Myocyte (in vitro differentiated cells): ENCODE data around the gene FCER1A. TPM values are rescaled to one million over a fixed set of nuclear protein-coding genes. Genes with fewer than 3 reads are reported as not detected.

ENCODE experiments used
- DNase-seq: peaks from one replicate; pipeline ENCODE4 v3.0.0-alpha.2; 2012; ENCODE audit warnings: low read depth
- polyA plus RNA-seq: library from polyadenylated mRNA; unstranded; fragments of >200 nt; gene quantifications from one replicate; pipeline ENCODE4 v1.2.1, GENCODE V29; 2012; ENCODE audit warnings: missing spikeins
- total RNA-seq: library from RNA; depleted of rRNA; stranded (reverse); fragments of >200 nt; gene quantifications from 2 replicates; pipeline ENCODE4 v1.2.3, GENCODE V29; 2014

The FCER1A gene
- total RNA-seq = not detected in 2 replicates
- polyA plus RNA-seq = not detected

GRCh38 chr1:159302095-159302494, at the start of gene FCER1A:
Gene FCER1A, plus strand, starts transcription at chr1:159302336. Its CDS starts 29 bp downstream, at chr1:159302365.
- DNase-seq = no peak

DNA sequence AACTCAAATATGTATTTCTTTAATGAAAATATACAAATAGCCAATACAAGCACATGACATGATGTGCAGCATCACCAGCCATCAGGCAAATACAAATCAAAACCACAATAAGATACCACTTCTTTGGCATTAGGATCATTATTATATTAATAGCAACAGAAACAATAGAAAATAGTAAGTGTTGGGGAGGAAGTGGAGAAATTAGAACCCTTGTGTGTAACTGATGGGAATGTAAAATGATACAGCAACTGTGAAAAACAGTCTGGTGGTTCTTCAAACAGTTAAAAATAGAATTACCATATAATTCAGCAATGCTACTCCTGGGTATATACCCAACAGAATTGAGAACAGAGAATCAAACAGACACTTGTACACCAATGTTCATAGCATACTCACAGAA, 40.8 kb upstream of the FCER1A start:
- peak; percentile 85 for DNase-seq

GRCh38 chr1:159261721-159262494, 40.2 kb upstream of the FCER1A start:
- DNase-seq = no peak

DNA sequence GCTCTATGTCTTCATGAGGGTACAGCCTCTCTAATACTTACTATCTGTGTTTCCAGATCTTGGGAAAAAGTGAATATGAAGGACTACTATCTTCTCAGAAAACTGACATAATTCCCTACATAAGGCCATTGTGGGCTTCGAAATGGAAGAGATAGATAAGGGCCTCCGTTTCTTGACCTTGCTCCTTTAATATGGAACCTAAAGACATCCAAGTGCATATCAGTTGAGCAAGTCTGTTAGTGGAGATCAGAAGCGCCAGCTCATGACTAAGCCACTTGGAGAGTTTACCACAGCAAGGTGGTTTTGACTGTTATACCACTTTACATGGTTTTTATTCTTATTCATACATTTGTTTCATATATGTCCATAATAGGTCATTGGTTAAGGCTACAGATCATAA, 35.3 kb upstream of the FCER1A start:
- DNase-seq = no peak

GRCh38 chr1:159274631-159275030, 27.5 kb upstream of the FCER1A start:
- no peak for DNase-seq

DNA sequence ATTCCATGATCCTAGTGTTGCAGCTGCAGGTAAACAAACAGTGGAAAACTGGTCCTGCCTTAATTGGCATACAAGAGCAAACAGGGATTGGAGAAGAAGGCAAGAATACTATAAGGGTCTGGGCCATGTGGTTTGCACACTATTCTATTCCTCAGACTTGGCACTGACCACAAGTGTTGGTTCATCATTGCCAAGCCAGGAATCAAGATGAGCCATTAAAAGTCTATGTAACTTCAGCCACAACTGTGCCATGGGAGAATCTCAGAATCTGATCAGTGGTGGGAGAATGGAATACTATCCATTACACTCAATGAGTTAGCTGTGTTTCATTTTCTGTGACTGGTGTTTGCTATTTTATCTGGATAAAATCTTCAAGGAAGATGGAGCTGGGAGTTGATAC, 26.2 kb upstream of the FCER1A start:
- peak; percentile 52 for DNase-seq

GRCh38 chr1:159279773-159280172, 22.4 kb upstream of the FCER1A start:
- no peak for DNase-seq

- no peak for DNase-seq
These were observed 20.0 kb upstream of the FCER1A start for GRCh38 chr1:159282118-159282517.

DNA sequence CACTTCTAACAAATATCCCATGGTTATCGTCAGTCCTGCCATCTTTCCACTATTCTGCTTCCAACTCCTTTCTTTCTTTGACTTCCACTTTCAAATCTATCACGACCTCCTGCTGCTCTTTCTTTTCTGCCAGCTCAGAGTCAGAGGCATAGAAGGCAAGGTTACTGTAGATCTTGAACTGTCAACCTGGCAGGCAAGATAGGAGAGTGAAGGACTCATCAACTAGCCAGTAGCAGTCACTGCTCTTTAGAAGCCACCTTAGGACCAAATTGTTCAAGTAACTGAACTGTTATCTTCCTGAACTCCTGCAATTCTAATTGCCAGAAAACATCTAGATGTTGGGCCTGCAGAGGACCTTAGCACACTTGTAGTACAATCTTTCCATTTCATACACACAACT, 13.1 kb upstream of the FCER1A start:
- no peak for DNase-seq

- DNase-seq = no peak
These were observed 10.7 kb upstream of the FCER1A start for GRCh38 chr1:159291424-159291823.

- DNase-seq = no peak
These were observed 5.3 kb upstream of the FCER1A start for GRCh38 chr1:159296706-159297375.

DNA sequence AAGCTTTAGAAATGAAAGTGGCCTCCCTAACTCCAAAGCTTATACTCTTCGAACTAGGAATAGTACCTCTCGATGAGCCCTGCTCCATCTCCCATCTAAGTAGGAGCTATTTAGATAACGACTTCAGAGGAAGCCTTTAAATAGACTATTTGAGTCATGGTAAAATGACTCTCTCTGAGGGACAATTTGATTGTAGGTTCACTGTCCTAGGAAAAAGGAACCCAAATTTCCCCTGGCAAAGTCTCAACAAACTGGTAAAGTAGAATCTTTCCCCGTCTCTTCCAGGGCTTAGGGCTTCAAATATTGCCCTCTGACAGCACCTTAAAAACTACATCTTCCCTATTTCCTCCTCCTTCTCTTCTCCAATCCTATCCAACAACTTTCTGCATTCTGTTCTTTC, 2.0 kb upstream of the FCER1A start:
- DNase-seq = peak; percentile 5

DNA sequence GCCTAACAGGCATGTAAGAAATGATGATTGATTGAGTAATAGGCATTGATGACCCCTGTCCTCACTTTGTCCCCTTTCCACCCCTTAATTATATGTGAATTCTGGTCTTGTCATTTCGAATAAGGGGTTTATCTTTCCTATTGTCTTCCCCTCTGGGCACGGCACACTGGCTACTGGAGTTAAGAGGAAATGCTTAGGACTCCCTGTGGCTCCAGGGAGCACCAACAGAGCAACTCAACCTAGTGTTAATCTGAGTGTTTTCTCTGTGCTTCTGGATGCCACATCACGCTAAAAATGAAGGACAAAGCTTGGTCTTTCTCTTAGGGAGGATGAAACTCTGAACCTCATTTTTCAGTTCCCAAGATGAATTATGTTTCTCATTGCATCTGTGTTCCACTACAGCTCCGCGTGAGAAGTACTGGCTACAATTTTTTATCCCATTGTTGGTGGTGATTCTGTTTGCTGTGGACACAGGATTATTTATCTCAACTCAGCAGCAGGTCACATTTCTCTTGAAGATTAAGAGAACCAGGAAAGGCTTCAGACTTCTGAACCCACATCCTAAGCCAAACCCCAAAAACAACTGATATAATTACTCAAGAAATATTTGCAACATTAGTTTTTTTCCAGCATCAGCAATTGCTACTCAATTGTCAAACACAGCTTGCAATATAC, 5.3 kb downstream of the FCER1A start:
- no peak for DNase-seq

- DNase-seq = no peak
These were observed 9.5 kb downstream of the FCER1A start for GRCh38 chr1:159311679-159312078.

- no peak for DNase-seq
These were observed 13.2 kb downstream of the FCER1A start for GRCh38 chr1:159315381-159315780.

DNA sequence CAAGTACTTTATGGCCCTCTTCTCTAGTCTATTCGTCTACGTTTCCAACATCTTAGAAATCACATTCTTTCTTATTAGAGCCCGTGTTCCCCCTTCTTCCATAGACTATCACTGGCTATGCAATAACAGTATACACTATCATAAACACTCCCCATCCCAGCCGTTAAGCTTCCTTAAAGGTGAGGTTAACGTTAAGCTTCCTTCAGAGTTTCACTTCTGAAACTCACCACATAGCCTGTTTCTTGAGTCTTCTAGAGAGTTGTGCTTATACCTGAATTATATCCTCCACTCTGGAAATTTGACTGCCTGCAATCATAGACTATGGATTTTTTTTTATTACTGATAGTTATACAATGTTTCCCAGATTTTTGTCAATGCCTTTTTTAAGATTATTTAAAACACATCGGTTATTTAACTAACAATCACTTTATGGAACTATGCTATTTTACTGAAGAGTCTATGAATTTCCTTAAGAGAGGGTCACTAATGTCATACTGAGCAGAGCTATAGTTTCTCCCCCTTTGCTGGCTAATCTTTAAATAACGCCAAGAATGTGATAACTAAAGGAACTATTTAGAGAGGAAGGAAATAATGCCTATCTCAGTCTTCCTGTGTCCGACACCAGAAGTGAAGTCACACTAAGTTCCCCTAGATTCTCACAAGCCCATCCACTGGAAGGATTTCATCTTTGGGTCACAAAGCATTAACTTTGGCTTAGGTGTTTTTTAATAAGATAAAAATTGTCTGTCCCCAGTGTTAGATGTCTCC, 16.8 kb downstream of the FCER1A start:
- DNase-seq = no peak

- DNase-seq = no peak
These were observed 32.7 kb downstream of the FCER1A start for GRCh38 chr1:159334797-159335196.

DNA sequence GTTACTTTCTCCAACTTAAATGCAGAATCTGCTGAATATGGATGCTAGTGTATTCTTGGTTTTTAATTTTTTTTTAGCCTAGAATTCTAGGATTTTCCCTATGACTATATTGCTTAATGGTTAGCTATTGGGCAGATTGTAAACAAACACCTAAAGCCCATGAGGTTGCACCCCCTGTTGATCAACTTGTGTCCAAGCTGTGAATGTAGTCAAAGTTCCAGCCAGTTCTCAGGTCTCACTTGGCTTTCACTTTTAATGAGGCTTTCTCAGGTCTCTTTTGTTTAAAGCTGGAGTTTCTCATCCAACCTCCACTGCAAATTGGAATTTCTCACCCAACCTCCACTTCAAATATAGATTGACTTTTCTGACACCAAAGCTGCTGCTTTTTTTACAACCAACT, 35.9 kb downstream of the FCER1A start:
- no peak for DNase-seq

DNA sequence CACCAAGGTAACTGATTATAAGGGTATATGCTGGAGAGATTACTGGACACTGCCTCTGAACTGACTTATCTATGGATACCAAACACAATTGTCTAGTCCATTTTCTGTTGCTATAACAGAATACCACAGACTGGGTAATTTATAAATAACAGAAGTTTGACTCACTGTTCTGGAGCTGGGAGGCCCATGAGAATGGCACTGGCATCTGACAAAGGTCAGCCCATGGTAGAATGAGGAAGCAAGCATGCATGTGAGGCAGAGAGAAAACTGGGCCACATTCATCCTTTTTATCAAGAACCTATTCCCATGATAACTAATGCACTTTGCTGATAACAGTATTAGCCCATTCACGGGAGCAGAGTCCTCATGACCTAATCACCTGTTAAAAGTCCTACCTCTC, 37.4 kb downstream of the FCER1A start:
- DNase-seq = peak; percentile 77

- no peak for DNase-seq
These were observed 39.6 kb downstream of the FCER1A start for GRCh38 chr1:159341736-159342135.

DNA sequence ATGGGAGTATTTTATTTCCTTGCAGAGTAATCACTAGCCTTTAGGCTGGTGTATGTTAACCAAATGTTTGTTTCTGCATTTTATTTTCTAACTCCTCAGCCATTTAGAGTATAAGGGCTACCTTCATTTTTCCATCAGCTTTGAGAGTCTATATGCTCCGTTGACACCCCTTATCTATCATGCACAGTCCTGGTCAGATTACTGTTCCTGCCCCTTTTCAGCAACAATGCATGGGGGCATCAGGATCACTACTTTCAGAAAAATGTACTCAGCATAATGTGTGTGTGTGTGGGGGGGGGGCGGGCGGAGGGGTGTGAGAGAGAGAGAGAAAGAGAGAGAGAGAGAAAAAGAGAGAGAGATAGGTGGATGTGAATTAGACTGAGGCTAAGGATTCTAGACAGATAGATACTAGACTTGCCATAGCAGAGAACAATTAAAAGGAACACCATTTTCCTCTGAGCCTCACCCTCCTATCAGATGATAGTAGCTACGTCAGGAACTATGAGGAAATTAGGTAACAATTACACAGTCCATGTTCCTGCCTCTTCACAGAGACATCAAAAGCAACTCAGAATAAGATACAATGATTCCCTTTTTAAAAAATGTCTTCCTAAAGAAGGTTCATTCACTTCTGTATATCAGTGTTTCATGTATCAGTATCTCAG, 40.8 kb downstream of the FCER1A start:
- DNase-seq = no peak
